ENCODE data around the gene PLXNB3.

Gene PLXNB3

DNA sequence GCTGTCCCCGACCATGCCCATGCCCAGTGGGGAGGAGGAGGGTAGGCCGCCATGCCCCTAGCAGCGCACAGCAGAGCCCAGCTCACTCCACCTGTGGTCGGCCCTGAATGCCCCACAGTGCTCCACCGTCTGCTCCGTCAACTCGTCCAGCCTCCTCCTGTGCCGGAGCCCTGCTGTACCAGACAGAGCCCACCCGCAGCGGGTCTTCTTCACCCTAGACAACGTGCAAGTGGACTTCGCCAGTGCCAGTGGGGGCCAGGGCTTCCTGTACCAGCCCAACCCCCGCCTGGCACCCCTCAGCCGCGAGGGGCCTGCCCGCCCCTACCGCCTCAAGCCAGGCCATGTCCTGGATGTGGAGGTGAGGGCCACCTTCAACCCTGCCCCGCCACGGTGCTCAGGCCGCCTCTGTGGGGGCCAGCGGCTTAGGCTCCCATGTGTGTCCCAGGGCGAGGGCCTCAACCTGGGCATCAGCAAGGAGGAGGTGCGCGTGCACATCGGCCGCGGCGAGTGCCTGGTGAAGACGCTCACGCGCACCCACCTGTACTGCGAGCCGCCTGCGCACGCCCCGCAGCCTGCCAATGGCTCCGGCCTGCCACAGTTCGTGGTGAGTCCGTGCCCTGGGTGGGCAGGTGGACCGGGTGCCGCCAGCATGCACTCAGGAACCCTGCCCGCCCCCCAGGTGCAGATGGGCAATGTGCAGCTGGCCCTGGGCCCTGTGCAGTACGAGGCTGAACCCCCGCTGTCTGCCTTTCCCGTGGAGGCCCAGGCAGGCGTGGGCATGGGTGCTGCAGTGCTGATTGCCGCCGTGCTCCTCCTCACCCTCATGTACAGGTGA is 9.9 kb downstream of the PLXNB3 start:
- DNase-seq (no peak), ATAC-seq (no peak)

DNA sequence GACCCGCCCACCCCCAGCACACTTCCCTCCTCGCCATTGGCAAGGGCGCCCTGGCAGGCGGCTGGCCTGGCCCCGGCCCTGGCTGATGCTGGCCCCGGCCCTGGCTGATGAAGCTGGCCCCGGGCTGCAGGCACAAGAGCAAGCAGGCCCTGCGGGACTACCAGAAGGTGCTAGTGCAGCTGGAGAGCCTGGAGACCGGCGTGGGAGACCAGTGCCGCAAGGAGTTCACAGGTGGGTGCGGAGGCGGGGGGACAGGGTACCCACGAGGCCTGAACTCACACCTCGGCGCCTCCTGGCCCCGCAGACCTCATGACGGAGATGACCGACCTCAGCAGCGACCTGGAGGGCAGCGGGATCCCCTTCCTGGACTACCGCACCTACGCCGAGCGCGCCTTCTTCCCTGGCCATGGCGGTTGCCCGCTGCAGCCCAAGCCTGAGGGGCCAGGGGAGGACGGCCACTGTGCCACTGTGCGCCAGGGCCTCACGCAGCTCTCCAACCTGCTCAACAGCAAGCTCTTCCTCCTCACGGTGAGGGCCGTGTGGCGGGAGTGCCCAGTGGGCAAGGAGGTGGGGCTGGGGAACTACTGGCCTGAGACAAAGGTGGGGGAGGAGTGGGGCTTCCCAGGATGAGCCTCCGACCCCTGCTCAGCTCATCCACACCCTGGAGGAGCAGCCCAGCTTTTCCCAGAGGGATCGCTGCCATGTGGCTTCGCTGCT is 10.7 kb downstream of the PLXNB3 start:
- DNase-seq = no peak
- no peak for ATAC-seq

DNA sequence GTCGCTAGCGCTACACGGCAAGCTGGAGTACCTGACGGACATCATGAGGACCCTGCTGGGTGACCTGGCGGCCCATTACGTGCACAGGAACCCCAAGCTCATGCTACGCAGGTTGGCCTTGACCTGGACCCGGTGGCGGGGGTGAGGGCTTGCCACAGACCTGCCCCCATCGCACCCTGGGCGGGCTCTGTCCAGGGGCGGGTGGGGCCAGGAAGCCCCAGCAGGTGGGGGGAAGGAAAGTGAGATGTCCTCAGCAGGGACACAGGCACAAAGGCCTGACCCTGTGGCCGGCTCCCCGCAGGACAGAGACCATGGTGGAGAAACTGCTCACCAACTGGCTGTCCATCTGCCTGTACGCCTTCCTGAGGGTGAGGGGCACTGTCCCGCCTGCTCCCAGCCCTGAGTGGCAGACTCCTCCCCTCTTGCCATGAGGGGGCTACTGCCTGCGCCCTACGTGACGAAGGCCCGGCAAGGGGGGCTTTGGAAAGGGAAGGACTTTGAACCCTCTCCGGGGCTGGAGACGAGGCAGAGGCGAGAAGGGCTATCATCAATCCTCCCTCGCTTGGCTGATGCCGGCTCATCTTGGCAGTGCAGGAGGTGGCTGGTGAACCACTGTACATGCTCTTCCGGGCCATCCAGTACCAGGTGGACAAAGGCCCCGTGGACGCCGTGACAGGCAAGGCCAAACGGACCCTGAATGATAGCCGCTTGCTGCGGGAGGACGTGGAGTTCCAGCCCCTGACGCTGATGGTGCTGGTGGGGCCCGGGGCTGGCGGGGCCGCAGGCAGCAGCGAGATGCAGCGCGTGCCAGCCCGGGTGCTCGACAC is 11.5 kb downstream of the PLXNB3 start:
- DNase-seq = no peak
- ATAC-seq = no peak

- ATAC-seq = no peak
- DNase-seq = no peak
Measured at GRCh38 chrX:153776120-153776599, 12.1 kb downstream of the PLXNB3 start.

DNA sequence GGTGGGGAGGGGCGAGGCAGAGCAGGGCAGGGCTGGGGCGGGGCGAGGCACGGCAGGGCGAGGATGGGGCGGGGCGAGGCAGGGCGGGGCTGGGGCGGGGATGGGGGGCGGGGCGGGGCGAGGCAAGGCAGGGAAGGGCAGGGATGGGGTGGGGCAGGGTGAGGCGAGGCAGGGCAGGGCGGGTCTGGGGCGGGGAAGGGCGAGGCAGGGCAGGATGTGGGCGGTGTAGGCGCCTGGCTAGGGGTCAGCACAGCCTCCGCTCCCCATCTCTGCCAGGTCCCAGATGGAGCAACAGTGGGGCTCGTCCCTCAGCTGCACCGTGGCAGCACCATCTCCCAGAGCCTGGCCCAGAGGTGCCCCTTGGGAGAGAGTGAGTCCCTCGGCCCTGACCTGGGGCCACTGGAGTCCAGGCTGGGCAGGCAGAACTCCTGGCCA is 12.6 kb downstream of the PLXNB3 start:
- no peak for ATAC-seq
- DNase-seq = no peak

DNA sequence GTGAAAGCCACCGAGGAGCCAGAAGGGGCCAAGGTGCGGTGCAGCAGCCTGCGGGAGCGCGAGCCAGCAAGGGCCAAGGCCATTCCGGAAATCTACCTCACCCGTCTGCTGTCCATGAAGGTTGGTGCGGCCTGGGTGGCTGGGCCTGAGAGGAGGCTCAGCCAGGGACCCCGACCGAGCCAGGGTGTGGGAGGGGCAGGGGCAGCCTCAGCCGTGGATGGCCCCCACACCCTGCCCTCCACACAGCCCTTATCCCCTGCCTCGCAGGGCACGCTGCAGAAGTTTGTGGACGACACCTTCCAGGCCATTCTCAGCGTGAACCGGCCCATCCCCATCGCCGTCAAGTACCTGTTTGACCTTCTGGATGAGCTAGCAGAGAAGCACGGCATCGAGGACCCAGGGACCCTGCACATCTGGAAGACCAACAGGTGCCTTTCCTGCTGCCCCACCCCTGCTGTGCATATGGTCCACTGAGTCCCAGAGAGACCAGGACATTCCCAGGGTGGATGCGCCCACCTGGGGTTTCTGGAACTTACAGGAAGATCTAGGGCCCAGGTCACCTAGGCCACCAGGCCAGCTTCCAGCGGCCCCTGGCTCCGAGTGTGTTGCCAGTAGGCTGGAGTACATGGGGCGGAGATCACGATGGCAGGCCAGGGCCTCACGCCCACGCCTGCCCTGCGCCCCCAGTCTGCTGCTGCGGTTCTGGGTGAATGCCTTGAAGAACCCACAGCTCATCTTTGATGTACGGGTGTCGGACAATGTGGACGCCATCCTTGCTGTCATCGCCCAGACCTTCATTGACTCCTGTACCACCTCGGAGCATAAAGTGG is 13.4 kb downstream of the PLXNB3 start:
- DNase-seq = no peak
- ATAC-seq = no peak

GRCh38 chrX:153778181-153778580 is 14.1 kb downstream of the PLXNB3 start:
- DNase-seq = no peak
- ATAC-seq = no peak

GRCh38 chrX:153778684-153779101 is 14.6 kb downstream of the PLXNB3 start:
- ATAC-seq = no peak
- no peak for DNase-seq

GRCh38 chrX:153779891-153780677 is 16.0 kb downstream of the PLXNB3 start:
- no peak for DNase-seq
- no peak for ATAC-seq

- DNase-seq (no peak), ATAC-seq (no peak)
Measured at GRCh38 chrX:153780678-153781427, 16.8 kb downstream of the PLXNB3 start, which contains the start of gene SRPK3. SRPK3 (plus strand) TSS chrX:153781041; CDS start chrX:153781087, 46 bp downstream.

GRCh38 chrX:153781428-153782047 is 17.5 kb downstream of the PLXNB3 start:
- ATAC-seq (no peak), DNase-seq (no peak)

- no peak for ATAC-seq
- DNase-seq = no peak
Measured at GRCh38 chrX:153782313-153782712, 18.3 kb downstream of the PLXNB3 start.

- ATAC-seq = no peak
- DNase-seq = no peak
Measured at GRCh38 chrX:153782871-153783270, 18.8 kb downstream of the PLXNB3 start.

DNA sequence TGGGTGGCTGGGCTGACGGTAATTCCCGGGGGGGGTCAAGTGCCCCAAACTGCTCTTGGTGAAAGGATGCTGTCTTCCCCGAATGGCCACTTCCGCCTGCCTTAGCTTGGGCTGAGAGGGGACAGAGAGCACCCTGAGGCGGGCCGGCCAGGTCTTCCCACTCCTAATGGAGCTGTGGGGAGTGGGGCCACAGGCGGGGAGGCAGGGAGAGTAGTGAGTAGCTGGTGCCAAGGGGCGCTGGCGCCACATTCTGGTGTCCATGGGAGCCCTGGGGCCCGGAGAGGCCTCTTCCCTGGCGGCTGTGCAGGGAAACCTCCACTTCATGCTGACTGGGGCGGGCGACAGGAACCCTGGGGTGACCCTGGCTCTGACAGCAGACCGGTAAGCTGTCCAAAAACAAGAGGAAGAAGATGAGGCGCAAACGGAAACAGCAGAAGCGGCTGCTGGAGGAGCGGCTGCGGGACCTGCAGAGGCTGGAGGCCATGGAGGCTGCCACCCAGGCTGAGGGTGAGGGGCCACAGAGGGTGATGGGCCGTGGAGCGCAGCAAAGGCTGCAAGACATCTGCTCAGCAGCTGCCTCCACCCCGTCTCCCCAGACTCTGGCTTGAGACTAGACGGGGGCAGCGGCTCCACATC is 19.4 kb downstream of the PLXNB3 start:
- no peak for DNase-seq
- ATAC-seq = no peak

- no peak for ATAC-seq
Measured at GRCh38 chrX:153784325-153784967, 20.4 kb downstream of the PLXNB3 start.

GRCh38 chrX:153786669-153787068 is 22.6 kb downstream of the PLXNB3 start:
- no peak for ATAC-seq
- DNase-seq = no peak

More at GRCh38 chrX:153784325-153784967, 20.4 kb downstream of the PLXNB3 start:
- no peak for DNase-seq

- no peak for DNase-seq
- ATAC-seq = no peak
Measured at GRCh38 chrX:153789654-153790053, 25.6 kb downstream of the PLXNB3 start.

- DNase-seq (no peak), ATAC-seq (no peak)
Measured at GRCh38 chrX:153791104-153791852, 27.2 kb downstream of the PLXNB3 start.

All from stimulated activated naive CD8-positive, alpha-beta T cell treated with anti-CD3 and anti-CD28 coated beads, Interleukin-15, Interleukin-2, amounts not matched to agents 100 U/mL and 50 U/mL, for 24 hours (primary cell).